ENCODE data around the gene ITGAV.

Gene ITGAV

GRCh38 chr2:186575302-186575701 is 14.6 kb upstream of the ITGAV start:
- no peak for DNase-seq (ENCODE audit: low read depth in 2 of 2)

- no peak for DNase-seq (ENCODE audit: low read depth in 2 of 2)
Measured at GRCh38 chr2:186575856-186576255, 14.0 kb upstream of the ITGAV start.

GRCh38 chr2:186576614-186577013 is 13.2 kb upstream of the ITGAV start:
- DNase-seq (ENCODE audit: low read depth in 2 of 2): no peak

GRCh38 chr2:186582698-186583097 is 7.2 kb upstream of the ITGAV start:
- no peak for DNase-seq (ENCODE audit: low read depth in 2 of 2)

GRCh38 chr2:186584053-186584452 is 5.8 kb upstream of the ITGAV start:
- DNase-seq (ENCODE audit: low read depth in 2 of 2): no peak

- DNase-seq (ENCODE audit: low read depth in 2 of 2): no peak
Measured at GRCh38 chr2:186588421-186588820, 1.4 kb upstream of the ITGAV start.

- DNase-seq (ENCODE audit: low read depth in 2 of 2): no peak
Measured at GRCh38 chr2:186588940-186589611, 780 bp upstream of the ITGAV start.

- no peak for DNase-seq (ENCODE audit: low read depth in 2 of 2)
Measured at GRCh38 chr2:186590350-186590758, 498 bp downstream of the ITGAV start.

GRCh38 chr2:186590759-186591505 is 1.1 kb downstream of the ITGAV start:
- no peak for DNase-seq (ENCODE audit: low read depth in 2 of 2)

- no peak for DNase-seq (ENCODE audit: low read depth in 2 of 2)
Measured at GRCh38 chr2:186591506-186591890, 1.6 kb downstream of the ITGAV start.

GRCh38 chr2:186592137-186592875 is 2.5 kb downstream of the ITGAV start:
- DNase-seq (ENCODE audit: low read depth in 2 of 2): no peak

- no peak for DNase-seq (ENCODE audit: low read depth in 2 of 2)
Measured at GRCh38 chr2:186593523-186593922, 3.7 kb downstream of the ITGAV start.

GRCh38 chr2:186594001-186594722 is 4.3 kb downstream of the ITGAV start:
- DNase-seq (ENCODE audit: low read depth in 2 of 2): no peak

- DNase-seq (ENCODE audit: low read depth in 2 of 2): no peak
Measured at GRCh38 chr2:186595219-186595618, 5.4 kb downstream of the ITGAV start.

- no peak for DNase-seq (ENCODE audit: low read depth in 2 of 2)
Measured at GRCh38 chr2:186599186-186599778, 9.4 kb downstream of the ITGAV start.

- no peak for DNase-seq (ENCODE audit: low read depth in 2 of 2)
Measured at GRCh38 chr2:186603286-186603685, 13.4 kb downstream of the ITGAV start.

GRCh38 chr2:186605041-186605440 is 15.2 kb downstream of the ITGAV start:
- no peak for DNase-seq (ENCODE audit: low read depth in 2 of 2)

GRCh38 chr2:186607660-186608324 is 17.9 kb downstream of the ITGAV start:
- DNase-seq (ENCODE audit: low read depth in 2 of 2): no peak

GRCh38 chr2:186610785-186611184 is 20.9 kb downstream of the ITGAV start:
- DNase-seq (ENCODE audit: low read depth in 2 of 2): no peak

GRCh38 chr2:186611526-186611925 is 21.7 kb downstream of the ITGAV start:
- no peak for DNase-seq (ENCODE audit: low read depth in 2 of 2)

- DNase-seq (ENCODE audit: low read depth in 2 of 2): no peak
Measured at GRCh38 chr2:186612026-186612425, 22.2 kb downstream of the ITGAV start.

Data from stimulated activated CD4-positive, alpha-beta T cell treated with anti-CD3 and anti-CD28 coated beads, Interleukin-1b, Interleukin-23, amount 100 ng/mL, for 1 hour (primary cell).